T-helper 9 cell (primary cell): ENCODE results near the gene ARMH1.
A peak's percentile ranks its signal among the peaks of the same experiment; 100 is the strongest.

Source experiments
- DNase-seq: peaks from one replicate; pipeline ENCODE4 v3.0.0-alpha.2; 2020
- total RNA-seq, 2 donors: gene quantifications; one replicate each; lab custom pipeline; 2026; lab: John Stamatoyannopoulos, UW

Gene ARMH1
- 9.3 to 21.5 reads per million in 2 donors for total RNA-seq

- DNase-seq: peak; percentile 94
These were observed at the start of gene ARMH1, which contains the start of gene TMEM53 for GRCh38 chr1:44674113-44675000. TSS of gene ARMH1 (plus strand) at chr1:44674714. CDS start at chr1:44689698, 14,984 bp downstream. TSS of gene TMEM53 (minus strand) at chr1:44674481. CDS start at chr1:44674391, 90 bp downstream.

GRCh38 chr1:44625348-44625747 lies 49.2 kb upstream of the ARMH1 start:
- DNase-seq: no peak

DNA sequence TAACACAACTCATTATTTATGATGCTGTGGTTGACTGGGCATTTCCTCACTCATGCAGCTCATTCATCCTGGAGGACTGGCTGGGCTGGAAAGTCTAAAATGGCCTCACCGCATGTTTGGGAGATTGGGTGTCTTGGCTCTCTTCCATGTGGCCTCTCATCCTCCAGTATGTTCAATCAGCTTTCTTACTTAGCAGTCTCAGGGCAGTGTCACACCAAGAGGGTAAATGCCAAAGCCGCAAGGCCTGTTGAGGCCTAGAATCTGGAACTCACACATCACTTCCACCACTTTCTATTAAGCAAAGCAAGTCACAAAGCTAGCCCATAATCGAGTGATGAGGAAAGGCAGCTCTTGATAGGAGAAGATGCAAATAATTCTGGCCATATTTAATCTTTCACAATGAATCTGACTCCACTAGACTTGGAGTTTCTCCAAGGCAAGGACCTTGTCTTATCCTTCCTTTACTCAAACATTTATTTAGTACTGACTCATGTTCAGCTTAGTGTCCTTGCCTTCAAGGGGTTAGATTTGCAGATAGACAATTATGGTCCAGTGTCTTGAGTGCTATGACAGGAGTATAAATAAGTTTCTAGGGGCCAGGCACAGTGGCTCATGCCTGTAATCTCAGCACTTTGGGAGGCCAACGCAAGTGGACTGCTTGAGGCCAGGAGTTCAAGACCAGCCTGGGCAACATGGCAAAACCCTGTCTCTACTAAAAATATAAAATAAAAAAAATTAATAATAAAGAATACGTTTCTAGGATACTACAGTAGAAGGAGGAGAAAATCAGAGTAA lies 45.4 kb upstream of the ARMH1 start:
- DNase-seq: no peak

GRCh38 chr1:44630116-44630515 lies 44.4 kb upstream of the ARMH1 start:
- DNase-seq: no peak

DNA sequence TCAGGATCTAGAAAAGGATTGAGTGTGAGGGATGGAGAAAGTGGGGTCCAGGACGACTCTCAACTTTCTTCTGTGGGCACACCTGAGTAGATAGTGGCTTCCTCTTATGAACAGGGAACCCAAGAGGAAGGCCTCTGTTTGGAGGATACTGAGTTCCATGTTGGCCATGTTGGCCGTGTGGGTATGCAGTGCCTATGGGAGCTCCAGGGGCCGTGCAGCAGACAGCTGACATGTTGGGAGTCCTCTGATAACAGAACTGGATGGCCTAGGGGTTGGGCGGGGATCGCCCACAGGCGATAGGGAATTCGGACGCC lies 43.2 kb upstream of the ARMH1 start:
- DNase-seq: no peak

DNA sequence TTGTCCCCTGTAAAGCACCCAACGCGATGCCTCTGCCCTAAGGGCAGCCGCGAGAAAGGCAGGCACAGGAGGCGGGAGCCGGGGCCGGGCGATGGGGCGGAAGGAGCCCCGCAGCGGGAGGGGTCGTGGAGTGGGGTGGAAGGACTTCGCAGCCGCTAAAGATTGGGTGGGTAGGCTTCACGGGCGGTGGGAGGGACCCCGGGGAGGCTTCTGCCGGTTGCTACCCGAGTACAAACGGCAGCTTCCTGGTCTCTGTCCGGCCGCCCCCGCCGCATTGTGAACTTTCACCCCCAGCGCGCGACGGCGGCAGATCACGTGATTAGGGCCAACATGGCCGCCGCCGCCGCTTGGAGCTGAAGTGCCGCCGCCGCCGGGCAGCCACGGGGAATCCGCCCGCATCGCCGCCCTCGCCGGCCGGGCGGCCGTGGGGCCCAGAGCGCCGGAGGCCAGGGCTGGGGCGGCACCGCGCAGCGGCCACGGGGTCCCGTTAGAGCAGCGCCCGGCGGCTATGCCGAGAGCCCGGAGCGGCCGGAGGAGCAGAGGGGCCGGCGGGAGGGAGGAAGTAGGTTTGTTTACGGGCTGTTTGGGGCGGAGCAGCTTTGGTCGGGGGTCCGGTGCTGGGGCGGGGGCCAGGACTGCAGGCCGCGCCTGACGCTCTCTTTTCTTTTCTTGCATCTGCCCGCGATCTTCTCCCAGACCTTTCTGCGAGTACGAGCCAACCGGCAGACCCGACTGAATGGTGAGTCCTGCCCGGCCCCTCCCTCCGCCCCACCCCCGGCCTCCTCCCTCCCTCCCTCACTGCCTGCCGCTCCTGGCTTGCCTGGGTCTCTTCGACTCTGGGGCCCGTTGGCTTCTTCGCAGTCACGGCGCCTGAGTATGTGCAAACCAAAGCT lies 42.6 kb upstream of the ARMH1 start:
- peak; percentile 83 for DNase-seq

GRCh38 chr1:44632598-44632997 lies 41.9 kb upstream of the ARMH1 start:
- DNase-seq: no peak

- DNase-seq: no peak
These were observed 39.8 kb upstream of the ARMH1 start for GRCh38 chr1:44634606-44635189.

DNA sequence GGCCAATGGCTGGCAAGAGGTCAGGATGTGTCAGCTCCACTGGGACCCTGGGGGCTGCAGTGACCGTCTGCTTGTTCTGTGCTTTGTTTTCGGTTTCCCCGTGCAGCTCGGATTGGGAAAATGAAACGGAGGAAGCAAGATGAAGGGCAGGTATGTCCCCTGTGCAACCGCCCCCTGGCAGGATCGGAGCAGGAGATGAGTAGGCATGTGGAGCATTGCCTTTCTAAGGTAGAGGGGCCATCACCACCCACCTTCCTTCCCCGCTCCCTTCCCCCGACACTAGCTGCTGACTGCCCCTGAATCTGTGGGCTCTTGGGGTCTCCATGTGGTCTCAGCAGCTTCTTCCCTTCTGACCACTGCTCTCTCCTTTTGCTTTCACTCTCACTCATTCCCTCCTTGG lies 39.1 kb upstream of the ARMH1 start:
- no peak for DNase-seq

DNA sequence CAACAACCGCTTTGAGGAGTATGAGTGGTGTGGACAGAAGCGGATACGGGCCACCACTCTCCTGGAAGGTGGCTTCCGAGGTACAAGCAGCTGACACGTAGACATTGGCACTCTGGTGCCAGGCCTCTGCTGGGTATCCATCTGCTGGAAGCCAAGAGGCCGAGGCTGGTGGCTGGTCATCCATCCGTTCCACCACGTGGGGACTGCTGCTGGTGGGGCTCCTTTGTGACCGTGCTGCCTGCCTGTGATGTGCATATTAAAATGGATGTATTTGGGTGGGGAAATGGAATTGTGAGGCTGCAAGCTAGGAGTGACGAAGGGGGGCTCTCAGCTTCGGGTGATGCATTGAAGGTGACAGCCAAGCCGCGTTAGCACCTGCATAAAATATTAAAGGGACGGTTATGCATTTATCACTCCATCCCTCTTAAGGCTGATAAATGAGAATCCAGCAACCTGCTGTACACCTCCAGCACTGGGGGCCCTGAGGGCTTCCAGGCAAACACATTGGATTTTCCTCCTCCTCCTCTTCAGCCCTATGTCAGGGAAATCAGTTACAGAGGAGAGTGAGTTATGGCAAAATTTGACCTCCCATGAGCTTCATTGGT lies 38.3 kb upstream of the ARMH1 start:
- no peak for DNase-seq

DNA sequence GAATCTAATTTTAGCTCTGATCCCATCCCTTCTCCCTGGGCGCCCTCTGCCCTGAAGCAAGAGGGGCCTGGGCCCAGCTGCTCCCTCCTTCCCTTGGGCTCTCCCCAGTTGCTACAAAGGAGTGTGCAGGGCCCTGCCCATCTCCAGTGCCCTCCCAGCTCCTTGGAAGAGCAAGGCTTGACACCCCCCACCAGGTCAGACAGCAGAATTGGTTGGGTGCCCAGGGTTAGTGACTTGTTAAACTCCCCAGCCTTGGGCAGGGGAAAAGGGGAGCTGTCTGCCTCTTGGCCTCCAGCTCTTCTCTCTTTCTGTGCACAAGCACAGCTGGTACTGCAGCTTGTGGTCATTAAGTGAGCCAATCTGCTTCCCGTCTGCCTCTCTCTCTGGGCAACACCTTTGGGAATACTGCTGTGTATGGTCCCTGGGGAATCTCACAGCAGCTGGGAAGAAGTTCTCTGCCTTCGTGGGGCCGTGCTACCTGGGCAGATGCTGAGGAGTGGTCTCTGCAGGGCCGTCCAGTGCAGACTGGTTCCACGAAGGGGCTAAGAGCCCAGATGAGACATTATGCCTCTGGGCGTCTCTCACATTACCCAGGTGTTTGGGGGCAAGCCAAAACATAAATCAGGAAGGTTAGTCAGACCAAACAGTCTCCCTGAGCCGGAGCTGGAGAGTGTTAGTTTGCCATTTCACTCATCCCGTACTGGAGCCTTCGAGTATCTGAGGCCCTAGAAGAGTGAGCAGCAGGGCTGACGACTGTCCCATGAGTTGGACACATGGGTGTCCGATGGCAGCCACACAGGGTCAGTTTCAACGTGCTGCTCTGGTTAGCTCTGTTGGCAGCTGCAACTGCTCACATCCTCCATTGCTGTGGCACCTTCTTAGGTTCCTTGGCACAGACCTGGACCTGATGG lies 37.6 kb upstream of the ARMH1 start:
- DNase-seq: no peak

DNA sequence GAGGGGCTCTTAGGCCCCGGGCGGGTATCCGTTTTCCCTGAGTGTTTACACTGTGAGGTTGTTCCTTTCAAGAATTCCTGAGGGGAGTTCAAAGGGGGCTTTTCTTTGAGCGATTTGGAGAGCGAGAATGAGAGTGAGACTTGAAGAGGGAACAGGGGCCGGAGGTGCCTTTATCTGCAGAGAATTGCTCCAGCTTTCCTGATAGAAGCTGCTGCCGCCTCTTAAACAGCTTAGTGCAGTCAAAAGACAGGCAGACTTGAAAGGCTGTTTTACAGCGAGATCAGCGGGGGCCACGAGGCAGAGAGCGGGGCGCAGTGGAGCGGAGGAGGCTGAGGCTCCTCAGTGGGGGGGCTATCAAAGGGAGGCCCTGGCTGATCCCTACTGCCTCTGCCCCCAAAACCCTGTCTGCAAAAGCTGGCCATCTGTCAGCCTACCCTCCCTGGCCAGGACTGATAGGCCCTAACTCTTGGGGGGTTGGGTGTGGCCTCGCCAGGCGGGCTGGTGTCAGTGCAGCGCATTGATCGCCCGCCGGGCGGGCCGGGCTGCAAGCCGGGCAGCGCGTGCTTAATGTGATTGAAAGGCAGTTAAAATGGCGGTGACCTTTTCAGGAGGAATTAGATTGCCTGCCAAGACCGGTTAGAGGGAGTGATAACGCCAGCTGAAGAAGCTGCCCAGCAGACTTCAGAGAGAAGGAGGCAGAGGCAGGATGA lies 36.7 kb upstream of the ARMH1 start:
- no peak for DNase-seq

DNA sequence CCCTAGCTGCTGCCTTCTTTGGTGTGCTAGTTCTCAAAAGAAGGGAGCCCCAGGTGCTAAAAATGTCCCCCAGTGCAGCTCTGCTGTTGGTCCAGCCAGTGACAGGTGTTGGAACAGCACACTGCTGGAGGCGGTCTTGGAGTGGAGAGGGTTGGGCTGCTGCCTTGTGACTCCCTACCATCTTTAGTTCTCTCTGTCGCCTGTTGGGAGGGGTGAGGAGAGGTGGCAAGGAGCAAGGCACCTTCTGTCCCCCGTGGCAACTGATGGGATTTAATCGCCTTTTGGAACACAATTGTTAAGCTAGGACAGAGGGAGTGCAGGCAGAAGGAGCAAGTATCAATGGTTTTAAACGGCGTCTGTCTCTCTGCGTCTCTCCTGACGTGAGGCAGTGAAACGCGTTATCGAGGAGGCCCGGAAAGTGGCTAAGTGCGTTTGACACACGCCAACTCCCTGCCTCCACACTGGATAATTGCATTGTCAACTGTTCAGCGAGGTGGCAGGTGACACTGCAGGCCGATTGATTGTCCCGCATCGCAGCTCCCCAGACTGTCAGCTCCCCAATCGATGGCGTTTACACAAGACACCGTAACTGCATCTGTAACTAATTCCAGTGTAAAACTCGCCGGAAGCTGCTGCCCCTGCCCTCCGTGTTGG lies 34.2 kb upstream of the ARMH1 start:
- DNase-seq: no peak

DNA sequence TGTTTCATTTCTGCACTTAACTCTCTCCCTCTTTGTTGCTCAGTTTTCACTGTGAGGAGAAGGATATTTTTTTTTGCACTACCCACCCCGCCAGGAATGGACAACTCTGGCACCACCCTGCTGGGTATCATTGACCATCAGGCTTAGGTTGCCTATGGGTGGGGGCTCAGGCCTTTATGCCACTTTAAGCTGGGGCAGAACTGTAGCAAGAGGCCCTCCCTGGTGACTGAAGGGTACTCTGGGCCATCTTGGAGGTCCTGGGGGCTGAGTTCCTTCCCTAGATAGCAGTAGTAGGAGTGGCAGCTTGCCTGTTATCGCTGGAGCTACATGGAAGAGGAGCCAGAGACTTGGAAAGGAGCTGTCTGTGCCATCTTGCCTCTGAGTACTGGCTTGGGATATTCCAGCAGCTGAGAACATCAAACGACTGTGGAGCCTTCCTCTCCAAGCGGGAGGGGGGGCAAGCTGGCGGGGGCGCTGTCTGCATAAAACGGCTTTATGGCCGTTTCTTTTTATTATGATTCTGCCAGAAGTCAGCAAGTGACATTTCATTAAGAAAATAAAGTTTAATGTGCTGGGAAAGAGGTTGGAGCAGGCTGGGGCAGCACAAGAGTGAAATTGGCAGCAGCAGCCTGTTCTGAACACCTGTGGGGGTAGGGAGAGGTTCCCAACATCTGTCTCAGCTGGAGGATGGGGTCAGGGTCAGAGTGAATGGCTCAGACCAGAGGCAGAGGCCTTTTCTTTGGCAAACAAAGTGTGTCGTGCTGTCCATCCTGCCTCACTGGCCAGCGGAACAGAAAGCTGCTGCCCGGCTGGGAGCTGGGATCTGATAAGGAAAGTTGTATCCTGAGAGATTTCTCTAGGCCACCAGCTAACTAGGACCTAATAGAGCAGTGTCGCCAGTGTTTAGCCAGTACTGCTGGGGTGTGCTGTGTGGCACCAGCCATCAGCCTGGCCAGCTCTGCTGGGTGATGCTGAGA lies 33.1 kb upstream of the ARMH1 start:
- no peak for DNase-seq

GRCh38 chr1:44642255-44642654 lies 32.3 kb upstream of the ARMH1 start:
- DNase-seq: no peak

DNA sequence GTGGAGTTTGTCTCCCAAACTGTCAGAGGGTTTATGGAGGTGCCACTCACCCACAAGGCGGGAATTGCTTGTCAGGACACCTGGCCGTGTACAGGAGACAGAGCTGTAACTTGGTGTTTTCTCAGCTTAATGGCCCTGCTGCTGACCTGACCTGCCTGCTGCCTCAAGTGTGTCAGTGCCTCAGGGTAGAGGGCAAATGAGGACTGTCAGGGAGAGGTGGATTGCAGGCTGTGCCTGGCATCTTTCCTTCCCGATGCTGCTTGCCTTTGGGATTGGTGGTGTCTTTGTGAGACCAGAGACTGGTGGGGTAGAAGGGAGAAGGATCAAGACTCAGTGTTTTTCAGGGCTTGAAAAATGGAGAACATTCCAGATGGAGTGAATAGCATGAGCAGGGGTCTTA lies 31.6 kb upstream of the ARMH1 start:
- DNase-seq: no peak

DNA sequence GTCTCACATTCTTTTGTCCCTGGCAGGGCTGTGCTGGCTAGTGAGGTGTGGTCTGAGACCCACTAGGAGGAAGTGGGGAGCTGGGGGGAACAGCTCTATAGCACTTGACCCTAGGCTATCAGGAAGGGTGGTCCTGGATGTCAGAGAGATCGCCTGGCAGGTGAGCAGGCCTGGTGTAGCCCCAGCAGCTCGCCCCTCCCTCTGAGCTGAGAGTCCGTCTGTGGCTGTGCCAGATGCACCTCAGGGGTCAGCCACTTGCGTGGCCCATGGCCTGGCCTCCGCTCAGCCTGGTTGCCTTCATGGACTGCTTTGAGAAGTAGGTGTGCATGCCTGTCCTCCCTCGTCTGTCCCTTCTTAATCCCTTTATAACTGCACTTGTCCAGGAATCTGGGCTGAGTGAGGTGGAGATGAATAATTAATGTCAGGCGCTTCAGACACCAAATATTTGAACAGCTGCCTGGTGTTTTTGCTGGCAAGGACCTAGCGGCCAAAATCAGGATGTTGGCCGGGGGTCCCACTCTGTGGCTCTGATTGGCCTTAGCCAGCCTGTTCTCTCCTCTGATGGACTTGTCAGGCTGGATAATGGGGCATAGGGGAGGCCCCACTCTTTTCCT lies 30.7 kb upstream of the ARMH1 start:
- no peak for DNase-seq

DNA sequence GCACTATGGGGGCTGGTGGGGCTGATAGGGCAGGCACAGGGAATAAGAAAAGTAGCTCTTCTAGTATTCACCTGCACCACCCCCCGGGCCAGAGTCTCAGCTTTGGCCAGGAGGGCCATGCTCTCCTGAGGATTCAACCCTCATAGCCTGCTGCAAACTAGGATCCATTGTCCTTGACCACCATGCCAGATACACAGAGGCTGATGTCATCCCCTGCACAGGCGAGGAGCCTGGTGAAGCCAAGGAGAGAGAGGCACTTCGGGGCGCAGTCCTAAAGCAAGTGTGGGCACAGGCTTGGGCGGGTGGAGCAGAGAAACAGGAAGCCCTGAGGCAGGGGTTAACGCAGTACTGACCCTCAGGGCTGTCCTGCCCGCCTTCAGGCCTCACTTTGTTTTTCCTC lies 29.7 kb upstream of the ARMH1 start:
- no peak for DNase-seq
